ENCODE results near the gene CHST5.
"Not testable (repeated sequence)": the region's sequence is repeated elsewhere in the genome, so short reads cannot be mapped to it uniquely, and the experiment has no call there.

CHST5 gene

GRCh38 chr16:75506107-75506506, 29.8 kb downstream of the CHST5 start:
- no peak for DNase-seq (ENCODE audit: low read depth in 2 of 2)

DNA sequence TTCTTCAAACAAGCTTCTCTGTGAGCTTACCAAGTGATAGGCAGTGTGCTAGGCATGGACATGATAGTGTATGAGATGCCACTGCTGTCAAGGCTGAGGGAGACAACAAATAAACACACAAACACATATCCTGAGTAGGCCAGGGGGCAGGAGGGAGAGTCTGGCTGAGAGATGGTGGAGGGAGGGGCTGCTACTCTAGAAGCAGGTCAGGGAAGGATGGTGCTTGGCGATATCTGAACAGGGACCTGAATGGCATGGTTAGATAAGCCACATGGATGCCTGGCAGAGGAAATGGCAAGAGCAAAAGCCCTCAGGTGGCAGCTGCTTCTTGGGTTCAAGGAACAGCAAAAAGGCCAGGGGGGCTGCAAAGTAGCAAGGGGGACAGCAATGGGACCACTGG, 32.1 kb downstream of the CHST5 start:
- DNase-seq (ENCODE audit: low read depth in 2 of 2): no peak

DNA sequence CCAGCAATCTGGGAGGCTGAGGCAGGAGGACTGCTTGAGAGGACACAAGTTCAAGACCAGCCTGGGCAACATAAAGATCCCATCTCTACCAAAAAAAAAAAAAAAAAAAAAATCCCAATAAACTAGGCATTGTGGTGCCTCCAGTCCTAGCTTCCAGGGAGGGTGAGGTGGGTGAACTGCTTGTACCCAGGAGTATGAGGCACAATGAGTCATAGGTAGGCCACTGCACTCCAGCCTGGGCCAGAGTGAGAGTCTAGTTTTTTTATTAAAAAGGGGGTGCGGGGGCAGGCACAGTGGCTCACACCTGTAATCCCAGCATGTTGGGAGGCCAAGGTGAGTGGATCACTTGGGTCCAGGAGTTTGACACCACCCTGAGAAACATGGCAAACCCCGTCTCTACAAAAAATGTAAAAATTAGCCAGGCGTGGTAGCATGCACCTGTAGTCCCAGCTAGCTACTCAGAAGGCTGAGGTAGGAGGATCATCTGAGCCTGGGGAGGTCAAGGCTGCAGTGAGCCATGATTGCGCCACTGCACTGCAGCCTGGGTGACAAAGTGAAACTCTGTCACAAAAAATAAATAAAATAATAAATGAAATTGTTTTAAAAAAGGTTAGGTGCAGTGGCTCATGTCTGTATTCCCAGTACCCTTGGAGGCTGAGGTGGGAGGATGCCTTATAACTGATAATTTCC, 32.8 kb downstream of the CHST5 start:
- DNase-seq (ENCODE audit: low read depth in 2 of 2): no peak

DNA sequence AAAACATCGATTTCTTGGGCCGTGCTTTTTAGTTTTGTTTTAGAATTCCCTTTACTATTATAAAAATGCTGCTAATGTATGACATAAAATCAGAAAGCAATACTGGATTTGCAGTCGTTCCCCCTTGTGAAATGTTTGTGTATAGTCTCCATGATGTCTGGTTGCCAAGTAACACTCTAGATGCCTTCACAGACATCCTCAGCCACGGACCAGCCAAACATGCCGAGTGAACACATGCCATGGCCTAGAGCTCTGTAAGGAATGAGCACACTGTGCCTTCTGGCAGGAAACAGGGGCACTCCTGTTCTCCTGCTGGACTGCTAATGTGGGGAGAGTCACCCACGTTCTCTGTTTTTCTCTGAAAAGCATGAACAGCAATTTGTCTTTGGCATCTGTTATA, 34.1 kb downstream of the CHST5 start:
- DNase-seq (ENCODE audit: low read depth in 2 of 2): not testable (repeated sequence)

GRCh38 chr16:75501359-75501758, 34.5 kb downstream of the CHST5 start:
- no peak for DNase-seq (ENCODE audit: low read depth in 2 of 2)

GRCh38 chr16:75498605-75499322, 37.1 kb downstream of the CHST5 start:
- not testable (repeated sequence) for DNase-seq (ENCODE audit: low read depth in 2 of 2)

GRCh38 chr16:75497558-75497957, 38.4 kb downstream of the CHST5 start:
- DNase-seq (ENCODE audit: low read depth in 2 of 2): no peak

DNA sequence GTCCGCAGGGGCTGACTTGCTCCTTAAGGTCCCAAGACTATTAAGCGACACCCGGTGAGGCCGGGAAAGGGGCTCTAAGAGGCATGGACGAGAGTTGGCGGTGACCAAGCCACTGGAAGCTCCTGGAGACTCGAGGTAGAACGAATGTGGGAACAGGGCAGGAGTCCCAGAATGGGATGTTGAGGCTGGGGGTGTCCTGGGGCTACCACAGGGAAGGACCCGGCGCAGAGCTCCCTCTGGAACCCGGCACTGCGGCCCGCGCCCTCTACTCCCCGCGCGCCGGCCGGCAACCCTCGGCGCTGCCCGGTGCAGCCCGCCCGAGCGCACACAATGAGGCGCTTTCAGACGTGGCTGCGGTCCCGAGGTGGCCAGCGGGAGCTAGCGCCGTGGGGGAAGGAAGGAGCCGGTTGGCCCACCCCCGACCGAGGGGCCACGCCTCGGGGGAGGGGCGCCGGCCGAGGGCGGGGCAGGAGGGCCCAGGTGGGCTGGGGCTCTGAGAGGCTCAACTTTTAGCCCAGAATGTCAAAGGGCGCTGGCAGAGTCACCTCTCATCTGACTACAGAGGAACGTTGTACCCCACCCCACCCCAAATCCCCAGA, 40.7 kb downstream of the CHST5 start, which contains the start of gene CHST6:
Gene CHST6, minus strand, starts transcription at position 366 of the 599 bp plus-strand sequence. CDS start 15,613 bp downstream, outside the sequence.
- peak in 1 of 2 donors; percentile 7 for DNase-seq (ENCODE audit: low read depth in 2 of 2)

- DNase-seq (ENCODE audit: low read depth in 2 of 2): no peak
Observed at GRCh38 chr16:75494661-75495075, 41.2 kb downstream of the CHST5 start.

GRCh38 chr16:75494184-75494583, 41.7 kb downstream of the CHST5 start:
- no peak for DNase-seq (ENCODE audit: low read depth in 2 of 2)

DNA sequence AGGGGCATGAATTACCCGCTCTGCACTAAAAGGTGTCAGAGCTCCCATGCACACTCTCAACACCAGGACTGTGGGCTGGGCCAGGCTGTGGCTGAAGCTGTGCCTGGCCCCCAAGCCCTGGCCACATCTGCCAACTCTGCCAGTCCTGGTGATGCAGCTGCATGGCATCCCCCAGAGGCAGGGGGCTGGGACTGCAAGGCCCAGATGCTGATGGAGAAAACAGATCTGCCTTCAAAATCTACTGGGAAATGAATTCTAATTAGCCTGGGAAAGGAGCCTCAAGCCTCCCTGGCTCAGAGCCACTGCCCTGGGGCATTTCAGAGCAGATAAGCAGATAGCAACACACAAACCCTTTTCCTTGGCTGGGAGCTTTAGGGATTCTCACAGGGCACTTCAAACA, 44.0 kb downstream of the CHST5 start:
- DNase-seq (ENCODE audit: low read depth in 2 of 2): no peak

DNA sequence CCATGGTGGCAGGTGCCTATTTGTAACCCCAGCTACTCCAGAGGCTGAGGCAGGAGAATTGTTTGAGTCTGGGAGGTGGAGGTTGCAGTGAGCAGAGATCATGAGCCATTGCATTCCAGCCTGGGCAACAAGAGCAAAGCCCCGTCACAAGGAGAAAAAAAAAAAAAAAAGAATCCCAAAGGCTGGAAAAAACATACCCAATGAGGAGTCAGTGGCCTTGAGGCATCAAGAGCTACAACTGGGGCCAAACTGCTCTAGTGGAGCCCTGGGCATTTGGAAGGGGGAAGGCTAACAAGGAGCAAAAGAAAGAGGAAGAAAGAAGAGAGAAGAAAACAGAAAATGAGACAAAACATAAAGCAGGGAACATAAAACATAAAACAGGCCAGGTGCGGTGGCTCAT, 47.6 kb downstream of the CHST5 start:
- no peak for DNase-seq (ENCODE audit: low read depth in 2 of 2)

- no peak for DNase-seq (ENCODE audit: low read depth in 2 of 2)
Observed at GRCh38 chr16:75486676-75487313, 49.1 kb downstream of the CHST5 start.

DNA sequence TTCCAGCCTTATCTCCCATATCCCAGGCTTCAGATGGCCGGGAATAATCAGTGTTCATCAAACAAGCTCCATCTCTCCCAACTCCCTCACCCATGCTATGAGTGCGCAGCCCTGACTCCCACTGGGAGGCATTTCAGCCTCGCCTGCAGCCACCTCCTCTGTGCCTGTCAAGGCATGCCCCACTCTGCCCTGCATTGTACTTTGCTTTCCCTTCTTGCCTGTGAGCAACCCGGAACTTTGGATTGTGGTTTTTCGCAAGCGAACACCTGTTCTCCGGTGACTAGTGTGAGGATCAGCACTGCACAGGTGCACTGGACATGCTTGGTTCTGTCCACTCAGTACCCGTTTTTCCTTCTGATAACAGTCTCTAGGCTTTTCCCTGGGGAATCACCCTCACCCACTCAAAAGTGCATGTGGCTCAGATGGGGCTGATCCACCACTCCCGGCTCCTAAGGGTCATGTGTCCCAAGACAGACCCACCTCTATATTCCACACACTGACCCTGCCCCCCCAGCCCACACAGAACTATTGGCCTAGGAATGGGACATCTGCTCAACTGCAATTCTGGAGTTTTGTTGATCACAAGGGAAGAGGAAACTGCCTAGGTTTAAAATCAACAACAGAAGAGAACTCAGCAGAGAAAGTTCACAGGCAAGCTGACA, 49.8 kb downstream of the CHST5 start:
- DNase-seq (ENCODE audit: low read depth in 2 of 2): no peak

DNA sequence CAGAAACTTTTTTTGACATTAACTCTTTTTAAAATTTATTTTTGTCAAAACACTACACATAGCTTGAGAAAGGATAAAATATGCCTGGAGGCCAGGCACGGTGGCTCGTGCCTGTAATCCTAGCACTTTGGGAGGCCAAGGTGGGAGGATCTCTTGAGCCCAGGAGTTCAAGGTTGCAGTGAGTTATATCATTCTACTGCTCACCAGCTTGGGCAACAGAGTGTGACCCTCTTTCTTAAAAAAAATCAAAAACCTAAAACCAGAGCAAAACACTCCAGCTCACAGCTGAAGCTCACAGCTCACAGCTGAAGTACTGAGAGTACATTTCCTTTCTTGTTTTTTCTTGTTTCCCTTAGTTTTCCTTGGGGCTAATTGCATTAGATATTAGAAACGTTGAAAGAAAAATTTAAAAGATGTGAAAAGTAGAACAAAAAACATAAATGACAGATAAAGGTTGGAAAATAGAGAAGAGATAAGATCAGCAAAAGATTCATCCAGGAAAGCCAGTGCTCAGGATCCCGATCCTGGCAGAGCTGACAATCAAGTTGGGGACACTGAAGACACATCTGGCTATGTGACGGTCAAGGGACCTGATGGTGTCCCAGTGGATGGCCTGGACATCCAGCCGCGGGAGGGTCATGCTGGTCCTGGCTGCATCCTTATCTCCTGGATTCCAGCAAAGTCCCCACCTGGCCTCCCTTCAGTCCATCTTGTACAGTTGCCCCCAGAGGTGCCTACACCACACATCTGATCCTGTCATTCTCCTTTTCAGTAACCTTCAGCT, 50.5 kb downstream of the CHST5 start:
- no peak for DNase-seq (ENCODE audit: low read depth in 2 of 2)

- no peak for DNase-seq (ENCODE audit: low read depth in 2 of 2)
Observed at GRCh38 chr16:75483222-75483621, 52.7 kb downstream of the CHST5 start.

GRCh38 chr16:75482434-75483205, 53.3 kb downstream of the CHST5 start:
- DNase-seq (ENCODE audit: low read depth in 2 of 2): no peak

DNA sequence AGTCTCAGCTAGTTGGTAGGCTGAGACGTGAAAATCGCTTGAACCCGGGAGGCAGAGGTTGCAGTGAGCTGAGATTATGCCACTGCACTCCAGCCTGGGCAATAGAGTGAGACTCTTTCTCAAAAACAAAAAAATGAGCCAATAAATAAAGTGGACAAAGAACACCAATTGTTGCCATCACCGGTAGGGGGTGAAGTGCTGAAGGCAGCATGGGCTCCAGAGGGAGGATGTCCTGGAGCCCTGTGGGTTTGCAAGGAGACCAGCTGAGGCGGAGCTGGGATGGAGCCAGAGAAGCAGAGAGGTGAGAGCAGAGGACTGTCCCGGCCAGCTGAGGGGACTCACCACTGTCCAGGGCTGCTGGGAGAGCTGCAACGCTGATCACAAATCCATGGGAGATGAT, 54.4 kb downstream of the CHST5 start:
- no peak for DNase-seq (ENCODE audit: low read depth in 2 of 2)

DNA sequence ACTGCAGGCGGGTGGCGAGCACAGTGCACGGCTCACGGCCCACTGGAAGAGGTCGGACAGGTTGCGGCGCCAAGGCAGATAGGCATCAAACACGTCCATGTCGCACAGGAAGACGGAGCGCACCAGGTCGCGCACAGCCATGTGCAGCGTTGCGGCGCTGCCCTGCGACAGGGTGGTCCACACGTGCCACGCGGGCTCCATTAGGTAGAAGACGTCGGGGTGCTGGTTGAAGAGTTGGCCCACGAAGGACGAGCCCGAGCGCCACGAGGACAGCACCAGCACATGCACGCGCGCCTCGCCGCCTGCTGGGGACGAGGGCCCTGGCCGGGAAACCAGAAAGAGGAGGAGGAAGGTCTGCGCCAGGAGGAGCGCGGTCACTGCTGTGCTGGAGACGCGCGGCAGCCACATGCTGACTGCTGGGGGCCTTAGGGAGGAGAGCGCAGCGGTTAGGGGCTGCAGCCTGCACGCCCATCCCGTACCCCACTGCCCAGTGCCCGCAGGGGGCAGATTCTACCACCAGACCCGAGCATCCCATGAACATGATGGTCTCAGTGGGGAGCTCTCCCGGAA, 56.4 kb downstream of the CHST5 start:
- DNase-seq (ENCODE audit: low read depth in 2 of 2): no peak

All from stimulated activated CD8-positive, alpha-beta memory T cell treated with anti-CD3 and anti-CD28 coated beads, Interleukin-2, amount 100 ng/mL, for 1 hour (primary cell).